ENCODE measurements around the gene MARCO.
"Not testable (repeated sequence)": the region's sequence is repeated elsewhere in the genome, so short reads cannot be mapped to it uniquely, and the experiment has no call there.

MARCO gene

DNA sequence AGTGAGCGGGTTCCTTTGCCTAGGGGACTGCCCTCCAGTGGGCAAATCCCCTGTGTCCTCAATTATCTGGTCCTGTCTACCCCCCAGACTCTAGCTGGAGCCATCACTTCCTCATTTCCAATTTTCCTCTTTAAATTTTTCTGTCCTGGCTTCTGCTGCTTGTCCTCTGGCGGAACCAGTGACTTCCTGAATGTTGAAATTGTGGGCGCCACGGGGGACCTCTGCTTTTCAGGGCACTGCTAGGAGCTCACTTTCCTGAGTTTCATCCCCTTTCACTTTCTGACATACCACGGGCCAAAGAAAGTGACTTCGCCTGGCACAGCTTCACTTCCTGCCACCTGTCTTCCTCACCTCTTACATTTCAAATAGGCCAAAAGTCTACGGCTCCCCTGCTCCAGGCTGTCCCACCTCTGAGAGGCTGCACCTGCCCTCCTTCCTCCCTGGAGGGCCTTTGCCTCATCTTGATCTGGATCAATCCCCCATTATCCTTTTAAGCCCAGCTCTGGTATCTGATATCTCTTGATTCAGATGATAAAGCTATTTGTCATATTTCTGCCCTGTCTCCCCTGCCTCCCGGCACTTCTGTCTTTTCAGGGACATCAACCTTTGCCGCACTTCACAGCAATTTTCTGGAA, 1.4 kb upstream of the MARCO start:
- peak; percentile 55 to 72 for DNase-seq
- Histone ChIP-seq H3K4me3 (no peak overlapping the region), H3K9me3 (no peaks in the 10 kb centered on the region), H3K27ac (no peak overlapping the region), H3K4me1 (no peaks in the 10 kb centered on the region), H3K36me3 (no peaks in the 10 kb centered on the region), H3K27me3 (no peaks in the 10 kb centered on the region)
- intact Hi-C loops (cut with DNase I; ENCODE audit: low total_unique reads), result no loop called here
- TF ChIP-seq, protein P1, sequence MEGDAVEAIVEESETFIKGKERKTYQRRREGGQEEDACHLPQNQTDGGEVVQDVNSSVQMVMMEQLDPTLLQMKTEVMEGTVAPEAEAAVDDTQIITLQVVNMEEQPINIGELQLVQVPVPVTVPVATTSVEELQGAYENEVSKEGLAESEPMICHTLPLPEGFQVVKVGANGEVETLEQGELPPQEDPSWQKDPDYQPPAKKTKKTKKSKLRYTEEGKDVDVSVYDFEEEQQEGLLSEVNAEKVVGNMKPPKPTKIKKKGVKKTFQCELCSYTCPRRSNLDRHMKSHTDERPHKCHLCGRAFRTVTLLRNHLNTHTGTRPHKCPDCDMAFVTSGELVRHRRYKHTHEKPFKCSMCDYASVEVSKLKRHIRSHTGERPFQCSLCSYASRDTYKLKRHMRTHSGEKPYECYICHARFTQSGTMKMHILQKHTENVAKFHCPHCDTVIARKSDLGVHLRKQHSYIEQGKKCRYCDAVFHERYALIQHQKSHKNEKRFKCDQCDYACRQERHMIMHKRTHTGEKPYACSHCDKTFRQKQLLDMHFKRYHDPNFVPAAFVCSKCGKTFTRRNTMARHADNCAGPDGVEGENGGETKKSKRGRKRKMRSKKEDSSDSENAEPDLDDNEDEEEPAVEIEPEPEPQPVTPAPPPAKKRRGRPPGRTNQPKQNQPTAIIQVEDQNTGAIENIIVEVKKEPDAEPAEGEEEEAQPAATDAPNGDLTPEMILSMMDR (IDR thresholded peaks at IDR 0.05), result no peak

- intact Hi-C loops (cut with DNase I; ENCODE audit: low total_unique reads), result no loop called here
- Histone ChIP-seq H3K4me3 (no peak overlapping the region), H3K4me1 (no peaks in the 10 kb centered on the region), H3K36me3 (no peaks in the 10 kb centered on the region), H3K27ac (no peak overlapping the region), H3K9me3 (no peaks in the 10 kb centered on the region), H3K27me3 (no peaks in the 10 kb centered on the region)
- TF ChIP-seq, protein P1 (IDR thresholded peaks at IDR 0.05), result no peak
- DNase-seq, result no peak
Observed at GRCh38 chr2:118943286-118943685, 1.3 kb downstream of the MARCO start.

DNA sequence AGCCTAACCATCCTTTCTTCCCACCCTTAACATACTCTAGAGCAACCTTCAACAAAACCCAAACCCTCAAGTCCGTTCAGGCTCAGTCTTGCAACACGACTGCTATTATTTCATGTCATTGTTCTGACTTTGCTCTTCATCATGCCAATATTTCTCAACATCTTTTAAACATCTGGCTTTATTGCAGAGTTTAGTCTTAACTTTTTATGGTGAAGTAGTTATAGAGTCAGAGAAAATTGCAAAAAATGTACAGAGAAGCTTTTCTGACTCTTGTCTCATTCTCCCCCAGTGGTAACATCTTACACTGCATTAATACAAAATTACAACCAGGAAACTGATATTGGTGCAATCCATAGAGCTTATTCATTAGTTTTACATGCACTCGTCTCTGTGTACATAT, 3.9 kb downstream of the MARCO start:
- Histone ChIP-seq H3K27me3 (no peaks in the 10 kb centered on the region), H3K27ac (no peak overlapping the region), H3K4me3 (no peak overlapping the region), H3K4me1 (no peaks in the 10 kb centered on the region), H3K36me3 (no peaks in the 10 kb centered on the region), H3K9me3 (no peaks in the 10 kb centered on the region)
- no peak for DNase-seq
- TF ChIP-seq, protein P1 (IDR thresholded peaks at IDR 0.05), result no peak
- intact Hi-C loops (cut with DNase I; ENCODE audit: low total_unique reads), result no loop called here

DNA sequence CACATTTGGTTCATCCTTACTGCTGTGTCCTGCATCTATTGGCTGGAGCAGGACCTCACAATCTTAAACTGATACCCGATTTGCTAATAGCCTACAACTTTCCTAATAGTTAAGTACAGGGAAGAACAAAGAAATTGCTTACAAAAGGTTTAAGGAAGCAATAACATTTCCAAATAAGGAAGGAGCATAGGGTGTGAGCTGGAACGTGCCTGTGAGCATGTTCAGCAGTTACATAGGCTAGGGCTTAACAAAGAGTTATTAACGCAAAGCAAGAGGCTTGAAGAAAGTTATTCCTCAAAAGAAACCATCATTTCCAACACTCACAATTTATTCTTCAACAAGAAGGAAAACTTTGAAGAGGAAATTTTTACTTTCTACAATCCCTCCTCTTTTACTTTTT, 6.3 kb downstream of the MARCO start:
- H3K36me3 ChIP-seq; H3K27me3 ChIP-seq; H3K4me3 ChIP-seq; intact Hi-C loops (cut with DNase I; ENCODE audit: low total_unique reads); H3K4me1 ChIP-seq; H3K27ac ChIP-seq; H3K9me3 ChIP-seq; DNase-seq: not testable (repeated sequence)

DNA sequence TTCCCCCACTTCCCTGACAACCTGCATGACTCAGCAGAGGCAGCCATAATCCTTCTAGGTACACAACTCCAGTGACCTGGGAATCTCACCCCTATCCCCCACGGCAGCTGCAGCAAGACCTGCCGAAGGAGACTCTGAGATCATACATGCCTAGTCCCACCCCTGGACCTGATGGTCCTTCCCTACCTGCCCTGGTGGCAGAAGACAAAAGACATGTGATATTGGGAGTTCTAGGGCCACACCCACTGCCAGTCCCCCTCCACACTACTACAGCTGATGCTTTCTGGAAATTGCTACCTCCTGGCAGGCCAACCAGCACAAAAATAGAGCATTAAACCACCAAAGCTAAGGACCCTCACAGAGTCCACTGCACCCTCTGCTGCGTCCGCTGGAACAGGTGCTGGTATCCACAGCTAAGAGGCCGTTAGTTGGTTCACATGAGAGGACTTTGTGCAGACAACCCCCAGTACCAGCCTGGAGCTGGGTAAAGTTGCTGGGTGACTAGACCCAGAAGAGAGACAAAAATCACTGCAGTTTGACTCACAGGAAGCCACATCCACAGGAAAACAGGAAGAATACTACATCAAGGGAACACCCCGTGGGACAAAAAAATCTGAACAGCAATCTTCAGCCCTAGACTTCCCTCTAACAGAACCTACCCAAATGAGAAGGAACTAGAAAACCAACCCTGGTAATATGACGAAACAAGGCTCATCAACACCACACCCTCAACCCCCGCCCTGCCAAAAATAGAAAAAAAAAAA, 12.5 kb downstream of the MARCO start:
- H3K9me3 ChIP-seq, result no peaks in the 10 kb centered on the region
- TF ChIP-seq, protein P1 (IDR thresholded peaks at IDR 0.05), result no peak
- H3K27me3 ChIP-seq, result peaks cover 0 to 2% of the 10 kb centered on the region in 2 donors
- no peaks in the 10 kb centered on the region for H3K4me1 ChIP-seq
- intact Hi-C loops (cut with DNase I; ENCODE audit: low total_unique reads), result no loop called here
- no peaks in the 10 kb centered on the region for H3K36me3 ChIP-seq
- no peak for DNase-seq
- H3K27ac ChIP-seq, result no peak overlapping the region
- no peak overlapping the region for H3K4me3 ChIP-seq

DNA sequence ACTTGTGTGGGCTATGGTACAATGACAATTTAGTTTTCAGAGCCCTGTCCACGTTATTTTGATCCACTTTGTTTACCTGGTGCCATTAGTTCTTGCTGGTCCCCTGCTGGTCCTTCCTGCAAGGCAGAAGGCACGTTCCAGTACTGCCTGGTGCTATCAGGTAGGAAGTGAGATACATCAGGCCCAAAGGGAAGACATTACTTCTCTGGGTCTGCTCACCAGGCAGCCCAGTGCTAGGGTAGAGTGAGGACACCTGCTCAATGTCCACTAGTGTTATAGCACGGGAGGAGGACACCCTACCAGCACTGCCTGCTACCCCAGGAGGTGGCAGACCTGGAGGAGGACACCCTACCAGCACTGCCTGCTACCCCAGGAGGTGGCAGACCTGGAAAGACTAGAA, 23.7 kb downstream of the MARCO start:
- no peak for DNase-seq
- intact Hi-C loops (cut with DNase I; ENCODE audit: low total_unique reads), result no loop called here
- H3K36me3 ChIP-seq, result no peaks in the 10 kb centered on the region
- H3K4me3 ChIP-seq, result no peak overlapping the region
- peaks cover 0 to 4% of the 10 kb centered on the region in 2 donors for H3K27me3 ChIP-seq
- no peaks in the 10 kb centered on the region for H3K4me1 ChIP-seq
- H3K27ac ChIP-seq, result no peak overlapping the region
- TF ChIP-seq, protein P1 (IDR thresholded peaks at IDR 0.05), result no peak
- H3K9me3 ChIP-seq, result no peaks in the 10 kb centered on the region
